Neural cell (in vitro differentiated cells): ENCODE measurements around the gene GTF2A1. TPM values are rescaled to one million over a fixed set of nuclear protein-coding genes. Genes with fewer than 3 reads are reported as not detected.

Experiments
- H2AFZ ChIP-seq: fragments of 200-600, 300-800 bp; sonication (generic), shearing (Covaris generic); 2 replicates; pipeline ENCODE4 v1.6.0; 2014; ENCODE audit warnings: low read depth, mild to moderate bottlenecking, antibody characterized with exemption, low read length, moderate library complexity
- H3F3A ChIP-seq: fragments of 200-600 bp; shearing (Covaris generic); 2 replicates; pipeline ENCODE4 v1.6.1; 2016; ENCODE audit warnings: mild to moderate bottlenecking, moderate library complexity, mixed read lengths, antibody characterized with exemption, low read length; ENCODE audit not compliant: insufficient read depth, poor library complexity, severe bottlenecking
- H3K27ac ChIP-seq: fragments of 200-600, 300-800 bp; sonication (generic), shearing (Covaris generic); 2 replicates; pipeline ENCODE4 v1.5.1; 2014; ENCODE audit warnings: mild to moderate bottlenecking, low read length, moderate library complexity
- H3K27me3 ChIP-seq: fragments of 300-800, 200-600 bp; sonication (generic), shearing (Covaris generic); 2 replicates; pipeline ENCODE4 v1.6.0; 2014; ENCODE audit warnings: mild to moderate bottlenecking, low read depth, low read length, moderate library complexity; ENCODE audit not compliant: insufficient read depth
- H3K36me3 ChIP-seq: fragments of 300-800, 200-600 bp; sonication (generic), shearing (Covaris generic); 2 replicates; pipeline ENCODE4 v1.5.1; 2014; ENCODE audit warnings: mild to moderate bottlenecking, antibody characterized with exemption, low read length, moderate library complexity; ENCODE audit not compliant: insufficient read depth
- H3K4me2 ChIP-seq: fragments of 300-800, 200-600 bp; sonication (generic), shearing (Covaris generic); 2 replicates; pipeline ENCODE4 v1.6.0; 2014; ENCODE audit warnings: mild to moderate bottlenecking, low read length
- H3K4me3 ChIP-seq: fragments of 300-800, 200-600 bp; sonication (generic), shearing (Covaris generic); 2 replicates; pipeline ENCODE4 v1.5.1; 2014; ENCODE audit warnings: mild to moderate bottlenecking, low read length, moderate library complexity
- H3K79me2 ChIP-seq: fragments of 200-600 bp; shearing (Covaris generic); replicated peaks from 2 replicates; pipeline ENCODE4 v1.6.0; 2014; ENCODE audit warnings: mild to moderate bottlenecking, low read length, moderate library complexity; ENCODE audit not compliant: insufficient read depth
- H3K9ac ChIP-seq: fragments of 300-800, 200-600 bp; sonication (generic), shearing (Covaris generic); 2 replicates; pipeline ENCODE4 v1.6.1; 2016; ENCODE audit warnings: mild to moderate bottlenecking, low read length, mixed read lengths
- H3K9me2 ChIP-seq: fragments of 200-600 bp; shearing (Covaris generic); 2 replicates; pipeline ENCODE4 v1.6.1; 2016; ENCODE audit warnings: mild to moderate bottlenecking, low read length, mixed read lengths; ENCODE audit not compliant: insufficient read depth
- H3K9me3 ChIP-seq: fragments of 200-600, 300-800 bp; sonication (generic), shearing (Covaris generic); 2 replicates; pipeline ENCODE4 v1.6.1; 2016; ENCODE audit warnings: mild to moderate bottlenecking, mixed run types, low read length, moderate library complexity, mixed read lengths
- H4K20me1 ChIP-seq: fragments of 200-600 bp; shearing (Covaris generic); 2 replicates; pipeline ENCODE4 v1.6.1; 2016; ENCODE audit warnings: mild to moderate bottlenecking, mixed run types; ENCODE audit not compliant: insufficient read depth
- EP300 ChIP-seq: fragments of 450-650 bp; conservative IDR thresholded peaks from 2 replicates; pipeline ENCODE4 v1.6.1; 2014; ENCODE audit warnings: antibody characterized with exemption, mild to moderate bottlenecking, moderate library complexity; ENCODE audit not compliant: poor library complexity, severe bottlenecking
- EZH2 ChIP-seq: fragments of 200-600, 300-800 bp; shearing (Covaris generic), sonication (generic); IDR thresholded peaks from 2 replicates; pipeline ENCODE4 v1.6.1; 2014; ENCODE audit warnings: antibody characterized with exemption, low read length, borderline replicate concordance, mild to moderate bottlenecking; ENCODE audit not compliant: insufficient read depth, poor library complexity, severe bottlenecking
- MXI1 ChIP-seq: fragments of 450-650 bp; conservative IDR thresholded peaks from 2 replicates; pipeline ENCODE4 v1.6.1; 2014; ENCODE audit warnings: antibody characterized with exemption, mild to moderate bottlenecking; ENCODE audit not compliant: poor library complexity, severe bottlenecking
- POLR2AphosphoS5 ChIP-seq: IDR thresholded peaks from 2 replicates; pipeline ENCODE4 v1.6.1; 2012
- RAD21 ChIP-seq: fragments of 450-650 bp; conservative IDR thresholded peaks from 2 replicates; pipeline ENCODE4 v1.6.1; 2014; ENCODE audit warnings: antibody characterized with exemption, mild to moderate bottlenecking, moderate library complexity
- SMC3 ChIP-seq: fragments of 450-650 bp; conservative IDR thresholded peaks from 2 replicates; pipeline ENCODE4 v1.6.1; 2014; ENCODE audit warnings: antibody characterized with exemption, mild to moderate bottlenecking, moderate library complexity; ENCODE audit not compliant: poor library complexity
- TAF1 ChIP-seq: IDR thresholded peaks from 2 replicates; pipeline ENCODE4 v1.6.1; 2012; ENCODE audit warnings: low read depth
- polyA plus RNA-seq: library from polyadenylated mRNA; depleted of rRNA; stranded (reverse); fragments of >200 nt; gene quantifications from 2 replicates; pipeline ENCODE4 v1.2.3, GENCODE V29; 2014
- TF ChIP-seq, protein P1 (sequence below): fragments of 450-650 bp; IDR thresholded peaks from 2 replicates; pipeline ENCODE4 v1.5.1; 2014; ENCODE audit warnings: antibody characterized with exemption, mild to moderate bottlenecking, moderate library complexity; ENCODE audit not compliant: poor library complexity, severe bottlenecking
- TF ChIP-seq, protein P2 (sequence below): IDR thresholded peaks from 2 replicates; pipeline ENCODE4 v1.6.1; 2012; ENCODE audit warnings: borderline replicate concordance

Gene GTF2A1
- polyA plus RNA-seq, 1 donor from 2014 or later, result 37.3 TPM

DNA sequence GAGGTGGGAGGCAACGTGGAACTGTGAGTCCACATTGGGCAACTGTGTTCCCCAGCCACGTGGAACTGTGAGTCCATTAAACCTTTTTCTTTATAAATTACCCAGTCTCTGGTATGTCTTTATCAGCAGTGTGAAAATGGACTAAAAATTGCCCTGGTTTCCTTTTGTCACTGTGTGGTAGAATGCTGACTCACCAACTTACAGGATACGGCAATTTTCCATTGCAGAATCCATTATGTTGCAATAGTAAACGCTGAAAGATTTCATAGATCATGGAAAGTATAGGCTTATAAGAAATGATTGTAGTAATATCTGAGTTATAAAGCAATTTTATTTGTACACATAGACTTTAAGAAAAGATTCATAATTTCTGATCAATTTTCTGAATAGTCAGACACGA lies 93.0 kb downstream of the GTF2A1 start:
- H3K27me3 ChIP-seq, result no peaks in the 10 kb centered on the region
- H3K9ac ChIP-seq, result no peak overlapping the region
- H2AFZ ChIP-seq, result no peak overlapping the region
- no peak overlapping the region for H3K27ac ChIP-seq
- H3K36me3 ChIP-seq, result no peaks in the 10 kb centered on the region
- TF ChIP-seq, protein P1, sequence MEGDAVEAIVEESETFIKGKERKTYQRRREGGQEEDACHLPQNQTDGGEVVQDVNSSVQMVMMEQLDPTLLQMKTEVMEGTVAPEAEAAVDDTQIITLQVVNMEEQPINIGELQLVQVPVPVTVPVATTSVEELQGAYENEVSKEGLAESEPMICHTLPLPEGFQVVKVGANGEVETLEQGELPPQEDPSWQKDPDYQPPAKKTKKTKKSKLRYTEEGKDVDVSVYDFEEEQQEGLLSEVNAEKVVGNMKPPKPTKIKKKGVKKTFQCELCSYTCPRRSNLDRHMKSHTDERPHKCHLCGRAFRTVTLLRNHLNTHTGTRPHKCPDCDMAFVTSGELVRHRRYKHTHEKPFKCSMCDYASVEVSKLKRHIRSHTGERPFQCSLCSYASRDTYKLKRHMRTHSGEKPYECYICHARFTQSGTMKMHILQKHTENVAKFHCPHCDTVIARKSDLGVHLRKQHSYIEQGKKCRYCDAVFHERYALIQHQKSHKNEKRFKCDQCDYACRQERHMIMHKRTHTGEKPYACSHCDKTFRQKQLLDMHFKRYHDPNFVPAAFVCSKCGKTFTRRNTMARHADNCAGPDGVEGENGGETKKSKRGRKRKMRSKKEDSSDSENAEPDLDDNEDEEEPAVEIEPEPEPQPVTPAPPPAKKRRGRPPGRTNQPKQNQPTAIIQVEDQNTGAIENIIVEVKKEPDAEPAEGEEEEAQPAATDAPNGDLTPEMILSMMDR, result no peak
- TF ChIP-seq SMC3 (no peak), POLR2AphosphoS5 (no peak), TAF1 (no peak), EZH2 (no peak), RAD21 (no peak), EP300 (no peak), MXI1 (no peak)
- TF ChIP-seq, protein P2, sequence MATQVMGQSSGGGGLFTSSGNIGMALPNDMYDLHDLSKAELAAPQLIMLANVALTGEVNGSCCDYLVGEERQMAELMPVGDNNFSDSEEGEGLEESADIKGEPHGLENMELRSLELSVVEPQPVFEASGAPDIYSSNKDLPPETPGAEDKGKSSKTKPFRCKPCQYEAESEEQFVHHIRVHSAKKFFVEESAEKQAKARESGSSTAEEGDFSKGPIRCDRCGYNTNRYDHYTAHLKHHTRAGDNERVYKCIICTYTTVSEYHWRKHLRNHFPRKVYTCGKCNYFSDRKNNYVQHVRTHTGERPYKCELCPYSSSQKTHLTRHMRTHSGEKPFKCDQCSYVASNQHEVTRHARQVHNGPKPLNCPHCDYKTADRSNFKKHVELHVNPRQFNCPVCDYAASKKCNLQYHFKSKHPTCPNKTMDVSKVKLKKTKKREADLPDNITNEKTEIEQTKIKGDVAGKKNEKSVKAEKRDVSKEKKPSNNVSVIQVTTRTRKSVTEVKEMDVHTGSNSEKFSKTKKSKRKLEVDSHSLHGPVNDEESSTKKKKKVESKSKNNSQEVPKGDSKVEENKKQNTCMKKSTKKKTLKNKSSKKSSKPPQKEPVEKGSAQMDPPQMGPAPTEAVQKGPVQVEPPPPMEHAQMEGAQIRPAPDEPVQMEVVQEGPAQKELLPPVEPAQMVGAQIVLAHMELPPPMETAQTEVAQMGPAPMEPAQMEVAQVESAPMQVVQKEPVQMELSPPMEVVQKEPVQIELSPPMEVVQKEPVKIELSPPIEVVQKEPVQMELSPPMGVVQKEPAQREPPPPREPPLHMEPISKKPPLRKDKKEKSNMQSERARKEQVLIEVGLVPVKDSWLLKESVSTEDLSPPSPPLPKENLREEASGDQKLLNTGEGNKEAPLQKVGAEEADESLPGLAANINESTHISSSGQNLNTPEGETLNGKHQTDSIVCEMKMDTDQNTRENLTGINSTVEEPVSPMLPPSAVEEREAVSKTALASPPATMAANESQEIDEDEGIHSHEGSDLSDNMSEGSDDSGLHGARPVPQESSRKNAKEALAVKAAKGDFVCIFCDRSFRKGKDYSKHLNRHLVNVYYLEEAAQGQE, result no peak
- no peak overlapping the region for H3K4me3 ChIP-seq
- H3K9me3 ChIP-seq, result peaks cover 3% of the 10 kb centered on the region
- H3F3A ChIP-seq, result no peaks in the 10 kb centered on the region
- H3K79me2 ChIP-seq, result no peaks in the 10 kb centered on the region
- H3K9me2 ChIP-seq, result no peaks in the 10 kb centered on the region
- H3K4me2 ChIP-seq, result no peak overlapping the region
- no peaks in the 10 kb centered on the region for H4K20me1 ChIP-seq

DNA sequence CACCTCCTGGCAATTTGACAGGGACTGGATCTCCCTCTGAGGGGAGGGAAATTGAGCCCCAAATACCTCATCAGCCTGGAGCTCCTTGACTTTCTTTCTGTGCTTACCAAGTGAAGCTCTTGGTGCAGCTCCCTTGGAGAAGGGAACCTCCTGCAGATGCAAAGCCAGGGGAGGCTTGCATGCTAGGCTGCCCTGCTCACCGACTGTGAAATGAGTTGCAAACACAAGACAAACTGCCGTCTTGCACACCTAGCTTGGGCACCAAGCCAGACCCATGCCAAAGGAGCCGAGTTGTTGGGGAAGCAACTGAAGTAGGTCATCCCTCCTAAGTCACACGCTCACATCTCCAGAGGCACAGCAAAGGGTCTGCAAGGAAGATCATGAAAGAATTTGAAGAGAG lies 95.2 kb downstream of the GTF2A1 start:
- Histone ChIP-seq H3K4me2 (no peak overlapping the region), H3K79me2 (no peaks in the 10 kb centered on the region), H2AFZ (no peak overlapping the region), H3K4me3 (no peak overlapping the region), H4K20me1 (no peaks in the 10 kb centered on the region), H3K27me3 (no peaks in the 10 kb centered on the region), H3K9me2 (no peaks in the 10 kb centered on the region), H3K27ac (no peak overlapping the region), H3K36me3 (no peaks in the 10 kb centered on the region), H3K9ac (no peak overlapping the region), H3K9me3 (peaks cover 3% of the 10 kb centered on the region), H3F3A (no peaks in the 10 kb centered on the region)
- TF ChIP-seq EP300 (no peak), POLR2AphosphoS5 (no peak), MXI1 (no peak), TAF1 (no peak)
- TF ChIP-seq, protein P1, result no peak
- TF ChIP-seq, protein P2, result no peak
